Activated naive CD4-positive, alpha-beta T cell treated with anti-CD3 and anti-CD28 coated beads, Interleukin-2, amount 50 U/mL, for 24 hours (primary cell): Measurements from ENCODE around the gene OLA1.

Experiments
- H3K27ac Mint-ChIP-seq: one replicate; pipeline ENCODE4 v1.8.0; 2021; ENCODE audit warnings: mild to moderate bottlenecking, mixed read lengths
- H3K27me3 Mint-ChIP-seq: one replicate; pipeline ENCODE4 v1.8.0; 2021; ENCODE audit warnings: mixed read lengths
- H3K36me3 Mint-ChIP-seq: one replicate; pipeline ENCODE4 v1.8.0; 2021; ENCODE audit warnings: mixed read lengths
- H3K4me1 Mint-ChIP-seq: one replicate; pipeline ENCODE4 v1.8.0; 2021; ENCODE audit warnings: mixed read lengths
- H3K4me3 Mint-ChIP-seq: one replicate; pipeline ENCODE4 v1.8.0; 2021; ENCODE audit warnings: mild to moderate bottlenecking, mixed read lengths
- H3K9me3 Mint-ChIP-seq: one replicate; pipeline ENCODE4 v1.8.0; 2021; ENCODE audit warnings: mixed read lengths

The OLA1 gene

DNA sequence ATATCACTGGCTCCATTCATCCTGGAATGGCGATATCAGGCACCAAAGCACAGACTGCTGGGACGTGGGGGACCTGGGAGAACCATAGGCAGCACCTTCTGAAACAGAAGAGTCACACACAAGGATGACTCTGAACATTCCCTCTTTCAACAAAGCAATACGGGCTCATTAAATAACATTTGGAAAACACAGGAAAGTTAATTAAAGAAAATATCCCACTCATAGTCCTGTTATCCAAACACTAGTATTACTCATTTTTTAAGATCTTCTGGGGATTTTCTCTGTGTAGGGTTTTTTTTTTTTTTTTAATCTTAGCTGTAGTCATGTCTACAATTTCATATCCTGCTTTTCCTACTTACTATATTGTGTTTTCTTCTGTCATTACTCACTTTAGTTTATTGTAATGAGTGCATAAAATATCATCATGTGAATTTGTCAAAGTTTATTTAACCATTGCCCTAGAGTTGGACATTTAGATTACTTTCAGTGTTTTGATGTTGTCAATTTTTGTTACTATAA lies 213.2 kb downstream of the OLA1 start:
- peaks cover 10% of the 10 kb centered on the region for H3K4me1 Mint-ChIP-seq
- H3K9me3 Mint-ChIP-seq, result no peaks in the 10 kb centered on the region
- H3K27me3 Mint-ChIP-seq, result no peaks in the 10 kb centered on the region
- no peak overlapping the region for H3K27ac Mint-ChIP-seq
- H3K4me3 Mint-ChIP-seq, result no peak overlapping the region
- H3K36me3 Mint-ChIP-seq, result no peaks in the 10 kb centered on the region

DNA sequence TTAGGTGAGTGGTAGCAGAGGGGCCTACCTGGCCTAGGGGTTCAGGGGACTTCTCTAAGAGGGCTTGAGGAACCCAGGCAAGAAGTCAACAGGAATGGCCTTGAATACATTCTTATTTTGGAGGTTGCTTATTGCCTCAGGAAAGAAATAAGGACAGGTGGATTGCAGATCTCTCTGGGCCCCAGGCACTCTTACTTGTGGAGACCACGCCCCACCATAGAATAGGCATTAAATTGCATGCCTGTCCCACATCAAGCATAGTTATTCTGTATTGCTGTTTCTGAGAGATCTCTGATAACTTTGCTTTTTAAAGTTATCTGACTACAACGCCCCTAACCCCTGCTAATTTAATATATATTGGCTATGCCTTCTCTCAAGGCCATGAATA lies 215.2 kb downstream of the OLA1 start:
- Mint-ChIP-seq H3K4me3 (no peak overlapping the region), H3K9me3 (no peaks in the 10 kb centered on the region), H3K4me1 (no peaks in the 10 kb centered on the region), H3K27me3 (no peaks in the 10 kb centered on the region), H3K36me3 (no peaks in the 10 kb centered on the region), H3K27ac (no peak overlapping the region)

GRCh38 chr2:174031226-174031625 lies 217.1 kb downstream of the OLA1 start:
- Mint-ChIP-seq H3K4me3 (no peak overlapping the region), H3K36me3 (no peaks in the 10 kb centered on the region), H3K27me3 (no peaks in the 10 kb centered on the region), H3K4me1 (no peaks in the 10 kb centered on the region), H3K9me3 (no peaks in the 10 kb centered on the region), H3K27ac (no peak overlapping the region)

DNA sequence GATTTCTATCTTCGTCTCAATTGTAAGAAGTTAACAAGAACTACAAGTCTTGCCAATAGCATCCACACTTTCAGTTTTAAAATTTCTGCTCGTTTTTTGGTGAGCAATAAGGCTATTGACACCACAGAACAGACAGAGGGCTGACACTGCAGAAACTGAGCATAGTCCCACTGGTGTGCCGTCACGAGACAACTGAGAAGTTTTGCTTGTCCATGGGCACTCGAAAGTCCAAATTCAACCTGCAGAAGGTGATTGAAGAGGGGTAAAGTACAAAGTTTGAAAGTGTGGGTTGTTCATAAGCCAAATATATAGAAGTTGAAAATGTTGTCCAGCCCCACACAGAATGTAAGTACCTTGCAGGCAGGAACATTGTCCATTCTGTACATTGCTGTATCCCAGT lies 219.4 kb downstream of the OLA1 start:
- no peak overlapping the region for H3K4me3 Mint-ChIP-seq
- H3K27ac Mint-ChIP-seq, result no peak overlapping the region
- no peaks in the 10 kb centered on the region for H3K4me1 Mint-ChIP-seq
- H3K9me3 Mint-ChIP-seq, result no peaks in the 10 kb centered on the region
- no peaks in the 10 kb centered on the region for H3K27me3 Mint-ChIP-seq
- no peaks in the 10 kb centered on the region for H3K36me3 Mint-ChIP-seq

- no peak overlapping the region for H3K4me3 Mint-ChIP-seq
- H3K9me3 Mint-ChIP-seq, result no peaks in the 10 kb centered on the region
- H3K27me3 Mint-ChIP-seq, result no peaks in the 10 kb centered on the region
- no peak overlapping the region for H3K27ac Mint-ChIP-seq
- no peaks in the 10 kb centered on the region for H3K36me3 Mint-ChIP-seq
- H3K4me1 Mint-ChIP-seq, result no peaks in the 10 kb centered on the region
These were observed 220.4 kb downstream of the OLA1 start for GRCh38 chr2:174027956-174028355.

GRCh38 chr2:174026122-174026845 lies 222.0 kb downstream of the OLA1 start:
- no peak overlapping the region for H3K4me3 Mint-ChIP-seq
- H3K27me3 Mint-ChIP-seq, result no peaks in the 10 kb centered on the region
- H3K27ac Mint-ChIP-seq, result no peak overlapping the region
- H3K9me3 Mint-ChIP-seq, result no peaks in the 10 kb centered on the region
- H3K4me1 Mint-ChIP-seq, result no peaks in the 10 kb centered on the region
- no peaks in the 10 kb centered on the region for H3K36me3 Mint-ChIP-seq

DNA sequence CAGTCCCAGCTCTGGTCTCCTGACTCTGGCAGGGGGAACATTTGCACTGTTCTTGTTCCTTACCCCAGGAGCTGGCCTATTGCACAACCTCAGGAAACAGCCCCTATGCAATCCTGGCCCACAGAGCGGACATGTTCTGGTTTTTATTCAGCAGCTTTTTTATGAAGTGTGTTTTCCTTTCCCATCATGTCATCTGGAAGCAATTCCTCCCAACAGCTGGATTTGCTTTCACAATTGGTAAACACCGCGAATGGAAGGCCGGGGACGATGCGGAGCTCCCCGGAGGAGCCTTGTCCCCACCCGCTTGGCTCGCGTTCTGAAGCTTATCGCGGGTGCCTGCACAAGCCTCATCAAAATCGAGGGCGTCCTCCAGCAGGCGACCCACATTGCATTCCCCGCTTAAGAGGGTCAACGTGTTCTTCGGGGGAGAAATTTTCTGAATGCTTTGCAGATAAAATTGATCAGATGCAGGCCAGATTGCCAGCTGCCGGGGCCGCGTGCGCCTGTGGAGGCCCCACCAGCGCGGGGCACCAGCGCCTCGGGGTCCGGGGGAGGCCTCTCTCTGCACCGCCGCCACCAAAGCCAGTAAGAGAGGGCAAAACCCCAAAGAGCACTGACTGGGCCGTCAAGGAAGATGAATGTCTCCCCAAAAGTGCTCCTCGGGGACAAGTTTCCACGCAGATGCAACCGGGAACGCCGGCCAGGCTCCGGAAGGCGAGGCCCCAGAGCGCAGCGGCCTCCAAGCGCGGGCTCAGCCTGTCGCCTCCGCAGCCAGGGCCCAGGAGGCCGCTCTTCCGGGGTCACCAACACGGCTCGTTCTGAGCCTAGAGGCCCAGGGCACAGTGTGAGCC lies 222.8 kb downstream of the OLA1 start:
- H3K27ac Mint-ChIP-seq, result no peak overlapping the region
- H3K9me3 Mint-ChIP-seq, result no peaks in the 10 kb centered on the region
- H3K4me3 Mint-ChIP-seq, result no peak overlapping the region
- no peaks in the 10 kb centered on the region for H3K27me3 Mint-ChIP-seq
- no peaks in the 10 kb centered on the region for H3K36me3 Mint-ChIP-seq
- no peaks in the 10 kb centered on the region for H3K4me1 Mint-ChIP-seq

GRCh38 chr2:174024524-174025270 lies 223.6 kb downstream of the OLA1 start:
- Mint-ChIP-seq H3K27me3 (no peaks in the 10 kb centered on the region), H3K36me3 (no peaks in the 10 kb centered on the region), H3K27ac (no peak overlapping the region), H3K9me3 (no peaks in the 10 kb centered on the region), H3K4me3 (no peak overlapping the region), H3K4me1 (no peaks in the 10 kb centered on the region)

DNA sequence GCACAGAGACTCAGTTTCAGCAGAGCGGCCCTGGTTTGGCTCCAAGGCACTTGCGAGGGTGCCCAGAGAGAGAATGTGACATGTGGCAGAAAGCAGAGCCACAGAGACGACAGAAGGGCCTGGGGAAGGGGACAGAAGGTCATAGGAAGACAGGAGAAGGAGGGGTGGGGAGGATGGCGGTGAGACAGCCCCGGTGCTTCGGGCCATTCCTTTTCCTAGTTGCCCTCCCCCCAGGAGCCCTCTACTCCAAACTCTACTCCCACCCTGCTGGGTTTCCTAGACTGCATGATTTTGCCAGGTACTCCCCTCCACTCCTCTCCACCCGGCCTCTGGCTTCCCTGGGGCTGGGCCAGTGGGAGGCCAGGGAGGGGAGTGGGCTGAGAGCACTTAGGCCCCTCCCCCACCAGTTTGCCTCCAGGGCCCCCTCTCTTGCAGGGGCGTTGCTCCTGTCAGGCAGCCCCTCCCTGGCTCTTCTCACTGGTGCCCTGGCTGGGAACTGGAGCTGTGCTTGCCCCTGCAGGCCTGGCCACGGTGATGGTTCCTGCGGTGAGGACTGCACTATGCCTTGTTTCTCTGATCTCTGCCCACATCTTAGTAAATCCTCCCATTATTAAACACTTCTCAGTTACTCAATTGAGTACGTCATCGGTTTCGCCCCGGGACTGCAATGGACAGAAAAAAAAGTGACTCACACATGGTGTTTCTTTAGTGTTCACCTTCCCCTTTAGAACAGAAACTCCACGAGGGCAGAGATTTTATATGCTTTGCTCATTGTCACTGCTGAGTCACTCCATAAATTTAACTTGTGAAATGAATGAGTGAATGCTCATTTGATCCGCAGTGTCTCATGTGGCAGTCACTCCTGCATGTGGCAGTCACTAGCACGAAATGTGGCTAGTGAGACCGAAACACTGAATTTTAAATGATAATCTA lies 224.5 kb downstream of the OLA1 start:
- Mint-ChIP-seq H3K27ac (no peak overlapping the region), H3K4me1 (no peaks in the 10 kb centered on the region), H3K9me3 (no peaks in the 10 kb centered on the region), H3K36me3 (no peaks in the 10 kb centered on the region), H3K4me3 (no peak overlapping the region), H3K27me3 (no peaks in the 10 kb centered on the region)
